Measurements from ENCODE around the gene CLPSL1.

DNA sequence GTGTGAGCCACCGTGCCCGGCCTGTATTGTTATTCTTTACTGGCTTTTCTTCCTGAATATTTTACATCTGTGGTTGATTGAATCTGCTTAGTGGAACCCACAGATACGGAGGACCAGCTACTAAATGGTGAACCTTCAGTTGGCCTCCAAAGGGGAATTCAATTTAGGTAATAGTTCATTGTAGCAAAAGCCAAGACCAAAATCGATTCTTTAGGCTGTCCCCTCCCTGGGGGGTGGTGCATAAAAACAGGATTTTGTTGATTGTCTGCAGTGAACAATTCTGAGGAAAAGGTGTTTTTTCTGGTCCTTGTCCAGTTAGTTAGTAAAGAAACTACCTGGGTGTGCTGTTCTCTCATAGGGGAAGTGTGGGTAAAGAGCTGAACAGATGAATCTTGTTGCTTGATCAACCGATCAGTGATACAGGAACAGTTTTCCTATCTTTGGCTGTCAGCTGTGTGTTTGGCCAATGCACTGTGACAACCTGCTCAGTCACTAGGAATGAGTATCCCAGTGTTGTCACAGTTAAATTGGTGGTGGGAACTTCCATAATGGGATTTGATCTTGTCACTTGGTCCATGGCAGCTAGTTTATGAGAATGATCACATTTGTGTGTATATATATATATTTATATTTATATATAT, 43.9 kb downstream of the CLPSL1 start:
- TF ChIP-seq, protein P1, sequence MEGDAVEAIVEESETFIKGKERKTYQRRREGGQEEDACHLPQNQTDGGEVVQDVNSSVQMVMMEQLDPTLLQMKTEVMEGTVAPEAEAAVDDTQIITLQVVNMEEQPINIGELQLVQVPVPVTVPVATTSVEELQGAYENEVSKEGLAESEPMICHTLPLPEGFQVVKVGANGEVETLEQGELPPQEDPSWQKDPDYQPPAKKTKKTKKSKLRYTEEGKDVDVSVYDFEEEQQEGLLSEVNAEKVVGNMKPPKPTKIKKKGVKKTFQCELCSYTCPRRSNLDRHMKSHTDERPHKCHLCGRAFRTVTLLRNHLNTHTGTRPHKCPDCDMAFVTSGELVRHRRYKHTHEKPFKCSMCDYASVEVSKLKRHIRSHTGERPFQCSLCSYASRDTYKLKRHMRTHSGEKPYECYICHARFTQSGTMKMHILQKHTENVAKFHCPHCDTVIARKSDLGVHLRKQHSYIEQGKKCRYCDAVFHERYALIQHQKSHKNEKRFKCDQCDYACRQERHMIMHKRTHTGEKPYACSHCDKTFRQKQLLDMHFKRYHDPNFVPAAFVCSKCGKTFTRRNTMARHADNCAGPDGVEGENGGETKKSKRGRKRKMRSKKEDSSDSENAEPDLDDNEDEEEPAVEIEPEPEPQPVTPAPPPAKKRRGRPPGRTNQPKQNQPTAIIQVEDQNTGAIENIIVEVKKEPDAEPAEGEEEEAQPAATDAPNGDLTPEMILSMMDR (conservative IDR thresholded peaks at IDR 0.05 in 1 of 2, IDR thresholded peaks at IDR 0.05 in 1 of 2; ENCODE audit: low read depth in 1 of 2, low read length in 2 of 2) = no peak
- no peak for TF ChIP-seq EZH2 (IDR thresholded peaks at IDR 0.05; ENCODE audit: low read length, missing control alignments)

All from fibroblast of lung (primary cell).